ENCODE results near the gene HNRNPA0. TPM values are rescaled to one million over a fixed set of nuclear protein-coding genes. Genes with fewer than 3 reads are reported as not detected.

Gene HNRNPA0
- total RNA-seq, 4 donors from 2014 or later: 9.7 to 16.9 (median 12.8) TPM

DNA sequence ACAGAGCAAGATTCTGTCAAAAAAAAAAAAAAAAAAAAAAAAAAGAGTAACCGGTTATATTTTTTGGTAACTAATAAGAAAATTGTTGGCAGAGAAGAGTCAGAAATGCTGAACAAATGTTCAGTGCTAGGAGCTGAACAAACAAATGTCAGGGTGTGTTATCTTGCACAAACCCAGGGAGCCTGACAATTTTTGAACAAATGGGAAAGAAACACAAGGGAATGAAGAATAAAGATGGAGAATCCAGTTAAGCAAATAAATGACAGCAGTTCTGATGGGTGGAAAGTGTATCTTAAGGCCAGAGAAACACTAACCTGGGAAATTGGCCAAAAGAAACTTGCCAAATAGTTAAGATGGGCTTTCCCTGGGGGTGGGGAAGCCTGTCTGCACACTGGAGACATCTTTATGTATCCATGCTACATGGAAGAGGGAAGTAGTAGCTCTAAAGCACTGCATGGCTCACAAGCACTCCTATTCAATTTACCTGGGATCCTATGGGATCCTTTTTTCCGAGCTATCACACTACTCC is 42.0 kb downstream of the HNRNPA0 start:
- TF ChIP-seq, protein P1, sequence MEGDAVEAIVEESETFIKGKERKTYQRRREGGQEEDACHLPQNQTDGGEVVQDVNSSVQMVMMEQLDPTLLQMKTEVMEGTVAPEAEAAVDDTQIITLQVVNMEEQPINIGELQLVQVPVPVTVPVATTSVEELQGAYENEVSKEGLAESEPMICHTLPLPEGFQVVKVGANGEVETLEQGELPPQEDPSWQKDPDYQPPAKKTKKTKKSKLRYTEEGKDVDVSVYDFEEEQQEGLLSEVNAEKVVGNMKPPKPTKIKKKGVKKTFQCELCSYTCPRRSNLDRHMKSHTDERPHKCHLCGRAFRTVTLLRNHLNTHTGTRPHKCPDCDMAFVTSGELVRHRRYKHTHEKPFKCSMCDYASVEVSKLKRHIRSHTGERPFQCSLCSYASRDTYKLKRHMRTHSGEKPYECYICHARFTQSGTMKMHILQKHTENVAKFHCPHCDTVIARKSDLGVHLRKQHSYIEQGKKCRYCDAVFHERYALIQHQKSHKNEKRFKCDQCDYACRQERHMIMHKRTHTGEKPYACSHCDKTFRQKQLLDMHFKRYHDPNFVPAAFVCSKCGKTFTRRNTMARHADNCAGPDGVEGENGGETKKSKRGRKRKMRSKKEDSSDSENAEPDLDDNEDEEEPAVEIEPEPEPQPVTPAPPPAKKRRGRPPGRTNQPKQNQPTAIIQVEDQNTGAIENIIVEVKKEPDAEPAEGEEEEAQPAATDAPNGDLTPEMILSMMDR (IDR thresholded peaks at IDR 0.05): no peak
- no peak for DNase-seq (ENCODE audit: low spot score)

DNA sequence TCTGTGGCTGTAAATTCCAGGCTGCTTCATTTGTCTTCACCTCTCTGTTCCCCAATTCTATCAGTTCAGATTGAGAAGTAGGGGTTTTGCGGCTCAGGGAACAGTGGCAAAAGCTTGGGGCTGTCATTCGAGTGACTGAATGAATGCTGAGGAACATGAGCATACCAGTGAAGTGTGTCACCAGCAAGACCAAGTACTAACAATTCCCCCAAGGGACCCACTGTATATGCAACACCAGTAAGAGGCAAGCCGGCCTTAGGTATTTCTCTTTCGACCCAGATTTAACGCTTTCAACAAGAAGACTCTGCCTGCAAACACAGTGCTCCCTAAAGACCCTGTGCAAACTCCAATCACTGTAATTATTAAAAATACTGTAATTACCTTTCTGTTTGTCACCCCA is 44.1 kb downstream of the HNRNPA0 start:
- no peak for ATAC-seq (ENCODE audit: low FRiP score)
- TF ChIP-seq, protein P1 (IDR thresholded peaks at IDR 0.05): no peak
- DNase-seq (ENCODE audit: low spot score): no peak

More for the DNA sequence above, 42.0 kb downstream of the HNRNPA0 start:
- ATAC-seq (ENCODE audit: low FRiP score): no peak

DNA sequence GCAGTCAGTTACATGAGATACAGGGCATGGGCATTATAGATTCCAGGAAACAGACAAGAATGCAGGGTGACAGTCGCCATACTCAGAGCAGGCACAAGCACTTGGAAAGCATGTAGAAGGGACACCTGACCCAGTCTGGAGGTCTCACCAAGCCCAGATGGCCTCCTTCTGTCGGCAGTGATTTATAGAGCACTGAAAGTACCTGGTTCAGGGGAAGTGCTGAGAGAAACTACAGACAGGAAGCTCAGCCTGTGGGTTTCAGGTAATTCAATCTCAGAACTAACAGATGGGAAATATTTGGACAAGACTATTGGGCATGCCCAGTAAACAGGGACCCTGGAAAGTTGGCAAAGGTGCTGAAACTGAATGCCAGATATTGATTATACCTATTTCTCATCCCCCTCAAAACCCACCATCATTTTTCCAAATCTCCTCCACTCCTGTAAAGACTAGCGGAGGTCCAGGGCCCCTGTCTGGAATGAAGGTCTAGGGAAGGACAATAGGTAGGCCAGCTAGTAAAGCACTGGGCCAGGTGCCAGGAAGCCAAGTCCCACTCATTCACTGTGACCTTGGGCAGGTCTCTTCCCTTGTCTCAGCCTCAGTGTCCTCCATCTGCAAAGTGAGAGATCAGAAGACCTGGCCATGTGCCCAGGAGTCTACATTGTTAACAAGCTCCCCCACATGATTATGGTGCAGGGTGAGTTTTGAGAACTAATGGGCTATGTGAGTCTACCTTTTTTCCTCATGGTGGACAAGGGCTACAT is 45.2 kb downstream of the HNRNPA0 start:
- ATAC-seq (ENCODE audit: low FRiP score) (no peak), DNase-seq (ENCODE audit: low spot score) (no peak)
- TF ChIP-seq, protein P1 (IDR thresholded peaks at IDR 0.05): no peak

DNA sequence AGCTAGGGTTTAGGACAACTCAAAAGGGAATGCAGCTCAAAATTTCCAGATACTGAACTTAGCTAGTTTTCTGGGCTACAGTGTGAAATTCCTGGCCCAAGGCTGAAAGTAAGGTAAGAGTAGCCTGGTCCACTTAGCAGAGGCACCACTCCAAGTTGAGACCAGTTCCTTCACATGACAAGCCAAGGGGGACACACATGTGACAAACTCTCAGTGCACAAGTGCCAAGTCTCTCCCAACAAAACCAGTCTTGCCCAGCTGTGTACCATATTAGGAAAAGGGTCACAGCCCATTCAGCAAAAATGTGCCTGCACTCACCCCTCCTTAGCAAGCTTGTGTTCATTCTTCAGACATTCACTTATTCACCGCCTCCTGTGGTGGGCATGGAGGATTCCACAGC is 46.1 kb downstream of the HNRNPA0 start:
- TF ChIP-seq, protein P1 (IDR thresholded peaks at IDR 0.05): no peak
- no peak for DNase-seq (ENCODE audit: low spot score)
- no peak for ATAC-seq (ENCODE audit: low FRiP score)

DNA sequence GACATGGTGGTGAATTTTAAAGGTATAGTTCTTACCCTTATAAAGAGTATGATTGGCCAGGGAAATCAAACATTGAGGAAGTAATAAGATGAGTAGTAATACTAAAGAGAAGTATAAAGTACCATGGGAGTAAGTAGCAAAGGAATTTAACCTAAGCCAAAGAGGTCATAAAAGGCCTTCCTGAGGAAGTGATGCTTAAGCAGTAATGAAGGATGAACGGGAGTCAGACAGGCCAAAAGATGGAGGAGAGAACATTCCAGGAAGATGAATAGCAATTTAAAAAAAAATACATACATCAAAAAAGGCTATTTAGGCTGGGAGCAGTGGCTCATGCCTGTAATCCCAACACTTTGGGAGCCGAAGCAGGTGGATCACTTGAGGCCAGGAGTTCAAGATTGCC is 47.3 kb downstream of the HNRNPA0 start:
- DNase-seq (ENCODE audit: low spot score) (no peak), ATAC-seq (ENCODE audit: low FRiP score) (no peak)
- TF ChIP-seq, protein P1 (IDR thresholded peaks at IDR 0.05): no peak

DNA sequence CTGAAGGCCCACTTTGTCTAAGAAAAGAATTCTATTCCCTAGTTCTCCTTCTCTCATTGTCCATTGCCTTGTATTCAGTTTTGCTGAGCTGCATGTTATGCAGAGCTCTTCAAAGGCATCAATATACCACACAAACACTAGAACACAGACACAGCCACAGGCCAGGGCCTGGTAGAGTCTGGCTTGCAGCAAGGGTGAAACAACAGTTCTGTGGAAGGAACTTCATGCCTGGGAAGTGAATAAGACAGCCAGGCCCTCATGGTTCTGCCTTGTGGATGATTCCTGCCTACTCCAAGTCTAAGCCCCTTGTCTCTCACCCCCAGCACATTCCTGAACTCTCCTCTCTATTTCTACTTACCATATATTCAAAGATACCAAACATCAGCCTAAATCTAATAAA is 49.1 kb downstream of the HNRNPA0 start:
- DNase-seq (ENCODE audit: low spot score) (no peak), ATAC-seq (ENCODE audit: low FRiP score) (no peak)
- TF ChIP-seq, protein P1 (IDR thresholded peaks at IDR 0.05): no peak

DNA sequence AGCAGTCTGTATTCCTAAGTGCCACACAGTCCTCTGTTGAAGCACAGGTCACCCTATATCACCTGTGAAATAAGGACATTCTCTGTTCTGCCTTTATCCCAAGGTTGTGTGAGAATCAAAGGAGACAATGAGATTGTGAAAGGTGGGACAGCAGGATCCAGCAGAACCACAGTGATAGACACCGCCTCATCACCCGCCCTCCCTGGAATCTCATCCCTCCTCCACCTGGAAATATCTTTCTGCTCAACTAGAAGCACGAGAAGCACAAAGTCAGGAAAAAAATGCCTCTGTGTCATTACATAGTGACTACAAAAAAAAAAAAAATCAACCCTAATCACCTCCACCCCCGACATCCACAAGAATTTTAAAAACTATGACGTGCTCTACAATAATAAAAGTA is 50.6 kb downstream of the HNRNPA0 start:
- DNase-seq (ENCODE audit: low spot score): no peak
- no peak for ATAC-seq (ENCODE audit: low FRiP score)
- TF ChIP-seq, protein P1 (IDR thresholded peaks at IDR 0.05): no peak

Measured in omental fat pad (tissue), 4 donors.